Right lobe of liver (tissue), 6 donors: ENCODE results near the gene HNRNPM. TPM values are rescaled to one million over a fixed set of nuclear protein-coding genes. Genes with fewer than 3 reads are reported as not detected.
A peak's percentile ranks its signal among the peaks of the same experiment; 100 is the strongest.

Experiments used
- ATAC-seq, 4 donors: fragments of 200-7000 bp; cut with Tn5 transposase; one replicate each; pipeline ENCODE4 v1.9.1; 2020; ENCODE audit warnings: mild to moderate bottlenecking in 4 of 4, moderate library complexity in 4 of 4
- DNase-seq, 3 donors: peaks; one replicate each; pipeline ENCODE4 v3.0.0-alpha.2; 2020
- H3K27ac ChIP-seq, 3 donors: fragments of 200-600 bp; one replicate each; pipeline ENCODE4 v1.8.0; 2022
- H3K27me3 ChIP-seq, 2 donors: fragments of 200-600 bp; one replicate each; pipeline ENCODE4 v1.8.0; 2022
- H3K36me3 ChIP-seq, 4 donors: fragments of 200-600 bp; sonication (generic) in 1 of 4; one replicate each; pipeline versions ENCODE4 v1.5.1 to v1.8.0; 2017 to 2022; ENCODE audit warnings: control low read depth in 1 of 4
- H3K4me1 ChIP-seq, 4 donors: fragments of 200-600 bp; sonication (generic) in 1 of 4; one replicate each; pipeline versions ENCODE4 v1.5.1 to v1.8.0; 2017 to 2022; ENCODE audit warnings: control low read depth in 1 of 4
- H3K4me3 ChIP-seq, 3 donors: fragments of 200-600 bp; one replicate each; pipeline ENCODE4 v1.8.0; 2022
- H3K9me3 ChIP-seq, 4 donors: fragments of 200-600 bp; sonication (generic) in 1 of 4; one replicate each; pipeline versions ENCODE4 v1.5.1 to v1.8.0; 2017 to 2022; ENCODE audit warnings: control low read depth in 1 of 4
- POLR2A ChIP-seq: fragments of 450-650 bp; IDR thresholded peaks from one replicate; pipeline ENCODE4 v1.6.1; 2017; ENCODE audit warnings: antibody characterized with exemption, mild to moderate bottlenecking
- WGBS: methylation state at CpG from one replicate; pipeline ENCODE4 v1.1.6; 2018; ENCODE audit warnings: low coverage, low lambda C conversion rate; ENCODE audit not compliant: insufficient coverage; ENCODE audit errors: missing lambda C conversion rate; 5-methylcytosine and 5-hydroxymethylcytosine counted together
- intact Hi-C, 2 donors: fragments of 100-400 bp; cut with DNase I; formaldehyde crosslinking; loops; one replicate each; pipeline versions ENCODE4 v1.11.2 to v1.14.1; 2022
- long read RNA-seq: library from polyadenylated mRNA; unstranded; transcript quantifications from one replicate; pipeline ENCODE4 v2.0.0, GENCODE V29; 2019
- total RNA-seq, 6 experiments: library from RNA; depleted of rRNA in 2 of 6; stranded (reverse); fragments of >200 nt in 2 of 6; fragmentation: NEBNext Ultra II Directional in 3 of 6; extraction: Animal tissue kit (Norgen Biotek cat#: 25700) in 3 of 6; gene quantifications; one replicate each; pipeline versions ENCODE4 v1.1.0 to v1.2.4, GENCODE V29; 2016 to 2023
- TF ChIP-seq, protein P1 (sequence below), 4 donors: fragments of 200-600 bp in 3 of 4; fragments of 450-650 bp in 1 of 4; IDR thresholded peaks; one replicate each; pipeline versions ENCODE4 v1.5.1 to v1.8.0; 2016 to 2022; ENCODE audit warnings: antibody characterized with exemption in 4 of 4, mild to moderate bottlenecking in 2 of 4
- donor health status: DM: no; HTN: yes; CAD: no.
- donor health status: DM: no; HTN: no; CAD: no.
- donor health status: DM: no; HTN: no; CAD: no.
- donor health status: DM: no; HTN: yes; CAD: no.
- donor health status: DM: no; HTN: yes; CAD: no.

HNRNPM gene, protein sequence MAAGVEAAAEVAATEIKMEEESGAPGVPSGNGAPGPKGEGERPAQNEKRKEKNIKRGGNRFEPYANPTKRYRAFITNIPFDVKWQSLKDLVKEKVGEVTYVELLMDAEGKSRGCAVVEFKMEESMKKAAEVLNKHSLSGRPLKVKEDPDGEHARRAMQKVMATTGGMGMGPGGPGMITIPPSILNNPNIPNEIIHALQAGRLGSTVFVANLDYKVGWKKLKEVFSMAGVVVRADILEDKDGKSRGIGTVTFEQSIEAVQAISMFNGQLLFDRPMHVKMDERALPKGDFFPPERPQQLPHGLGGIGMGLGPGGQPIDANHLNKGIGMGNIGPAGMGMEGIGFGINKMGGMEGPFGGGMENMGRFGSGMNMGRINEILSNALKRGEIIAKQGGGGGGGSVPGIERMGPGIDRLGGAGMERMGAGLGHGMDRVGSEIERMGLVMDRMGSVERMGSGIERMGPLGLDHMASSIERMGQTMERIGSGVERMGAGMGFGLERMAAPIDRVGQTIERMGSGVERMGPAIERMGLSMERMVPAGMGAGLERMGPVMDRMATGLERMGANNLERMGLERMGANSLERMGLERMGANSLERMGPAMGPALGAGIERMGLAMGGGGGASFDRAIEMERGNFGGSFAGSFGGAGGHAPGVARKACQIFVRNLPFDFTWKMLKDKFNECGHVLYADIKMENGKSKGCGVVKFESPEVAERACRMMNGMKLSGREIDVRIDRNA
- 10 to 100 TPM; 31.8 to 82.5 (median 58.6) TPM for total RNA-seq
- long read RNA-seq, partial matches to known transcripts = 11 of 14 reads
- long read RNA-seq, other reads (novel, unspliced or antisense) = 3 of 14 reads

- peak; percentile 92 for TF ChIP-seq POLR2A
- TF ChIP-seq, protein P1, sequence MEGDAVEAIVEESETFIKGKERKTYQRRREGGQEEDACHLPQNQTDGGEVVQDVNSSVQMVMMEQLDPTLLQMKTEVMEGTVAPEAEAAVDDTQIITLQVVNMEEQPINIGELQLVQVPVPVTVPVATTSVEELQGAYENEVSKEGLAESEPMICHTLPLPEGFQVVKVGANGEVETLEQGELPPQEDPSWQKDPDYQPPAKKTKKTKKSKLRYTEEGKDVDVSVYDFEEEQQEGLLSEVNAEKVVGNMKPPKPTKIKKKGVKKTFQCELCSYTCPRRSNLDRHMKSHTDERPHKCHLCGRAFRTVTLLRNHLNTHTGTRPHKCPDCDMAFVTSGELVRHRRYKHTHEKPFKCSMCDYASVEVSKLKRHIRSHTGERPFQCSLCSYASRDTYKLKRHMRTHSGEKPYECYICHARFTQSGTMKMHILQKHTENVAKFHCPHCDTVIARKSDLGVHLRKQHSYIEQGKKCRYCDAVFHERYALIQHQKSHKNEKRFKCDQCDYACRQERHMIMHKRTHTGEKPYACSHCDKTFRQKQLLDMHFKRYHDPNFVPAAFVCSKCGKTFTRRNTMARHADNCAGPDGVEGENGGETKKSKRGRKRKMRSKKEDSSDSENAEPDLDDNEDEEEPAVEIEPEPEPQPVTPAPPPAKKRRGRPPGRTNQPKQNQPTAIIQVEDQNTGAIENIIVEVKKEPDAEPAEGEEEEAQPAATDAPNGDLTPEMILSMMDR (IDR thresholded peaks at IDR 0.05) = no peak
- intact Hi-C loops = no loop called here
- DNase-seq (peak; percentile 100), ATAC-seq (peak; percentile 90 to 97 (median 94))
- Histone ChIP-seq H3K9me3 (no peaks in the 10 kb centered on the region), H3K36me3 (peaks cover 0 to 10% (median 2%) of the 10 kb centered on the region in 4 donors), H3K27ac (peak within 1 kb of the TSS; percentile 95 to 97 (median 96)), H3K27me3 (no peaks in the 10 kb centered on the region), H3K4me1 (peaks cover 0 to 36% (median 15%) of the 10 kb centered on the region in 4 donors), H3K4me3 (peak within 1 kb of the TSS; percentile 98 to 100 (median 99))
- WGBS = no CpG with 5 or more reads among the region's 93 CpGs
Measured at GRCh38 chr19:8444677-8445487, at the start of gene HNRNPM. HNRNPM (plus strand) TSS chr19:8444975; CDS start chr19:8444999, 24 bp downstream.

- H3K4me1 ChIP-seq = peaks cover 0 to 54% (median 28%) of the 10 kb centered on the region in 4 donors
- intact Hi-C loops = no loop called here
- DNase-seq = no peak
Measured at GRCh38 chr19:8395621-8396082, 49.1 kb upstream of the HNRNPM start.

GRCh38 chr19:8396185-8396562, 48.6 kb upstream of the HNRNPM start:
- Histone ChIP-seq H3K27ac (no peak overlapping the region), H3K4me1 (peaks cover 0 to 50% (median 24%) of the 10 kb centered on the region in 4 donors), H3K36me3 (no peaks in the 10 kb centered on the region), H3K27me3 (no peaks in the 10 kb centered on the region), H3K9me3 (no peaks in the 10 kb centered on the region), H3K4me3 (no peak overlapping the region)
- DNase-seq (no peak), ATAC-seq (no peak)
- TF ChIP-seq POLR2A = no peak
- TF ChIP-seq, protein P1 (IDR thresholded peaks at IDR 0.05) = no peak
- intact Hi-C loops = no loop called here
- 47% methylated on average over 7 of the region's 7 CpGs for WGBS

More at GRCh38 chr19:8395621-8396082, 49.1 kb upstream of the HNRNPM start:
- H3K9me3 ChIP-seq = no peaks in the 10 kb centered on the region
- 94% methylated on average over 3 of the region's 14 CpGs for WGBS
- peak overlapping the region in 1 of 3 donors; percentile 69 for H3K27ac ChIP-seq
- no peak for ATAC-seq
- no peak for TF ChIP-seq POLR2A
- TF ChIP-seq, protein P1 (IDR thresholded peaks at IDR 0.05) = no peak
- H3K36me3 ChIP-seq = no peaks in the 10 kb centered on the region
- no peak overlapping the region for H3K4me3 ChIP-seq
- no peaks in the 10 kb centered on the region for H3K27me3 ChIP-seq
